CD4-positive, alpha-beta T cell treated with Interleukin-17A for 4 hours (primary cell): Measurements from ENCODE around the gene ZFP57.
"Not testable (repeated sequence)": the region's sequence is repeated elsewhere in the genome, so short reads cannot be mapped to it uniquely, and the experiment has no call there.

Experiments
- DNase-seq: peaks from one replicate; pipeline ENCODE4 v3.0.0-alpha.2; 2020; ENCODE audit warnings: mixed read lengths

ZFP57 gene

GRCh38 chr6:29696147-29697125 lies 15.5 kb upstream of the ZFP57 start:
- no peak for DNase-seq

DNA sequence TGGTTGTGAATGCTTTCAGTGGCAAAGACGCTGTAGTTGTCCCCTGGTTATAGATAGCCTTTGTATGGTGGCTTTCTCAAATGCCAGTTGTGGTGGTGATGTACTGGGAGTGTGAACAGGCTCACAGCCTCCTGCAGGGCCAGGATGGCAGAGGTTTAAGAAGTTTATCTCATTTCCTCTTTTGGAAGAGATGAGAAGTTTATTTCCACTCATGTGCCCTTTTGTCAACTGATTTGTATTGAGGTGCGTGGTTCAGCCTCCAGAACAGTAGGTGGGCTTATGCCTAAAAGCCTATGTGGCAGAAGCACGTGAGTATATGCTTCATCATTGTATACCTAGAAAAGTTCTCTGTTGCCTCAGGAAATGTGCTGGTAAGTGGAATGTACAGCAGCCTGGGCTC lies 13.7 kb upstream of the ZFP57 start:
- no peak for DNase-seq

GRCh38 chr6:29685718-29686326 lies 4.9 kb upstream of the ZFP57 start:
- DNase-seq = no peak

GRCh38 chr6:29681811-29682210 lies 859 bp upstream of the ZFP57 start:
- DNase-seq = no peak

DNA sequence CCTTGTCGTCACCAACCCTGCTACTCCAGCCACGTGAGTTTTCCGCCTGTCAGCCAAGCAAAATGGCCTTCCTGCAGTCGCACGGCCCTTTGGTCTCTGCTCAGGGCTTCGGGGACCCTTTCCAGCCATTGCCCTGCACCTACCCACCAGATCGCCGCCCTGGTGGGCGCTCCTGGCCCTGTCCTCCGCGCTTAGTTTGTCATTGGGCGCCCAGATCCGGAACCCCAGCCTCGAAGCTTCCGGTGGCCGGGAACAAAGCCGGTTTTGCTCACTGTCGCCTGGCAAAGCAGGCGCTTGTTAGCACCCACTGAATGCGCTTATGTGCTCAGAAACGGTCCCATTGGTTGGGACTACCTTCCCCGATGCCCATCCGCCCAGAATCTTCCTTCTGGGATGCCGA lies 536 bp downstream of the ZFP57 start:
- DNase-seq = no peak

- DNase-seq = no peak
Measured at GRCh38 chr6:29679962-29680361, 990 bp downstream of the ZFP57 start.

DNA sequence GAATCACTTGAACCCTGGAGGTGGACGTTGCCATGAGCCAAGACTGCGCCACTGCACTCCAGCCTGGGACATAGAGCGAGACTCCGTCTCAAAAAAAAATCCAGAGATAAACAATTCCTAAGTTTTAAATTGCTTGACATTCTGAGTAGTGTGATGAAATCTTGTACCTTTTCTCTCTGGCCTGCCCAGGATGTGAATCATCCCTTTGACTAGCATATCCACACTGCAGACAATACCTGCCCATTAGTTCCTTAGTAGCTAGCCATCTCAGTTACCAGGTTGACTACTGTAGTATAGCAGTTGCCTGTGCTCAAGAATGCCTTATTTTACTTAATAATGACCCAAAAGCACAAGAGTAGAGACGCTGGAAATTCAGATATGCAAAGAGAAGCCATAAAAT lies 2.8 kb downstream of the ZFP57 start:
- DNase-seq = no peak

- DNase-seq = no peak
Measured at GRCh38 chr6:29676981-29677601, 3.9 kb downstream of the ZFP57 start.

GRCh38 chr6:29675561-29675960 lies 5.4 kb downstream of the ZFP57 start:
- no peak for DNase-seq

- DNase-seq = no peak
Measured at GRCh38 chr6:29674008-29674407, 6.9 kb downstream of the ZFP57 start.

DNA sequence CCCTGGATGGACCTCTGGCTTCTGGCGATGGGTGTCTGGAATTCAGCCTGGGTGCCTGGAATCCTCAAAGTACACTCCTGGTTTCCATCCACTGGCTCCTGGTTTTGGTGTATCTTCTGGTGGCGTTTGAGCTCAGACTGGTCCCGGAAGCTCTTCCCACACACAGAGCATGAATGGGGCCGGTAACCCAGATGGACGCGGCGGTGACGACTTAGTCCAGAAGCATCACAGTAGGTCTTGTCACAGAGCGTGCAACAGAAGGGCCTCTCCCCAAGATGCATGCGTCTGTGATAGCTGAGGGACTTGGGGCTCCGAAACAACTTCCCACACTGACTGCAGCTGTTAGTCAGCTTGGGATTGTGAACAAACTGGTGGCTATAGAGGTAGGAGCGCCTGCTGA lies 7.8 kb downstream of the ZFP57 start:
- DNase-seq = no peak

- not testable (repeated sequence) for DNase-seq
Measured at GRCh38 chr6:29672116-29672515, 8.8 kb downstream of the ZFP57 start.

GRCh38 chr6:29671026-29671425 lies 9.9 kb downstream of the ZFP57 start:
- DNase-seq = no peak

- no peak for DNase-seq
Measured at GRCh38 chr6:29667158-29667557, 13.8 kb downstream of the ZFP57 start.

- no peak for DNase-seq
Measured at GRCh38 chr6:29666826-29667130, 14.2 kb downstream of the ZFP57 start.

- no peak for DNase-seq
Measured at GRCh38 chr6:29665942-29666825, 14.8 kb downstream of the ZFP57 start.

DNA sequence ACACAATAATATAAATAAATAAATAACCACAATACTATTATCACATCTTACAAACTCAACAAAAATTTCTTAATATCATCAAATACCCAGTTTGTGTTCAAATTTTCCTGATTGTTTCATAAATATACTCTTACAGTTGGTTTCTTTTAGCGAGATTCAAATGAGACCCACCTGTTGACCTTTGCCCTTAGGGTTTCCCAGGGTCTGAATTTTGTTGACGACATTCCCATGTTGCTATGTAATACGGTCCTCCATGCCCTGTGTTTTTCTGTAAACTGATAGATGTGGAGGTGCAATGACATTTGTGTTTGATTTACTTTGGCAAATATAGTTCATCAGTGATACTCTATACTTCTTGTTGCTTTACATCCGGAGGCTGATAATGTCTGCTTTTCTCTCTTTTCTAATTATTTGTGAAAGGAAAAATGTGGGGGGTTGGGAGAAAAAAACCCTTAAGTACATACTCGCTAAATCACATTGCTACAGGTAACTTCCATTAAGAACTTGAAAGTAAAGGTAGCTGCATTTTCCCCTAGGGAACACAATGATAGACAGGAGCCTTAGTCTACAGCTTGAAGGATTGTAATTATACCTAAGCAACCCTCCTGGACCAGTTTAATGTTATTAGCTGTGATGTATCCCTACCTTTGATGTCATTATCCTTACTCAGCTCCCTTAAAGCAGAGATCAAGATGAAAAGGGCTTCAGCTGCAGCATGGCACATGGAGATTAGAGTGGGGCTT lies 17.5 kb downstream of the ZFP57 start:
- DNase-seq = no peak

GRCh38 chr6:29661502-29662141 lies 19.3 kb downstream of the ZFP57 start:
- DNase-seq = not testable (repeated sequence)

GRCh38 chr6:29661071-29661470 lies 19.9 kb downstream of the ZFP57 start:
- no peak for DNase-seq

DNA sequence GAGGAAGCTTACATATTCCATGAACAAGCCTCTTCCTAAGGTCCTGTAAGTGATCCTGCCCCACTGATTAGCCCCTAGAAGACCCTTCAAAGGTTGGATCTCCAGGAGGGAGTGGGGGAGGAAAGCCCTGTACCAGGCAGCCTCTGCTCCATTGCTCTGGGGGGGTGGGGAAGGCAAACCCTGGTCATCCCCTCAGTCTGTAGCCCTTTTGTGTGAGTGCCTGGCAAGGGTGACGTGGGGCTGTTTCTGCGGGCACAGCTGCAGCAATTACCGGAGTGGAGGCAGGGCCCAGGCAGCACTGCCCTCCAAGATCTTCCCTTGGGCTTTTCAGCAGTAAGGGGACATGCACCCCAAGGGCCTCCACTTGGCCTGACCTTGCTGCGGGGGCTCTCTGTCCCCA lies 24.2 kb downstream of the ZFP57 start, which contains the start of gene MOG:
Gene MOG (plus strand): TSS at position 295 of the 400 bp plus-strand sequence. CDS start 118 bp downstream, outside the sequence.
- no peak for DNase-seq

GRCh38 chr6:29656157-29656556 lies 24.8 kb downstream of the ZFP57 start:
- no peak for DNase-seq

- DNase-seq = no peak
Measured at GRCh38 chr6:29655658-29656057, 25.3 kb downstream of the ZFP57 start.
